DND-41 (cell line): ENCODE data around the gene PCSK2.

Experiments
- ATAC-seq: fragments of 200-7000 bp; cut with Tn5 transposase; 3 replicates; pipeline ENCODE4 v1.9.1; 2021; ENCODE audit warnings: low read depth; ENCODE audit not compliant: insufficient read depth
- DNase-seq: peaks from one replicate; pipeline ENCODE4 v3.0.0-alpha.2; 2020
- H2AFZ ChIP-seq: 2 replicates; pipeline ENCODE4 v1.6.0; 2012; ENCODE audit warnings: low read depth, low read length
- H3K27ac ChIP-seq: 2 replicates; pipeline ENCODE4 v1.5.1; 2012; ENCODE audit warnings: low read length, inconsistent platforms
- H3K27me3 ChIP-seq: fragments of 200-600 bp; sonication (generic); 2 replicates; pipeline ENCODE4 v1.6.0; 2012; ENCODE audit warnings: low read length, mild to moderate bottlenecking, inconsistent platforms; ENCODE audit not compliant: insufficient read depth, poor library complexity
- H3K36me3 ChIP-seq: 2 replicates; pipeline ENCODE4 v1.5.1; 2012; ENCODE audit warnings: low read length, inconsistent platforms; ENCODE audit not compliant: insufficient read depth
- H3K4me1 ChIP-seq: 2 replicates; pipeline ENCODE4 v1.5.1; 2012; ENCODE audit warnings: mild to moderate bottlenecking, low read length; ENCODE audit not compliant: insufficient read depth
- H3K4me2 ChIP-seq: 2 replicates; pipeline ENCODE4 v1.6.0; 2012; ENCODE audit warnings: mild to moderate bottlenecking, moderate library complexity, low read length, inconsistent platforms; ENCODE audit not compliant: insufficient read depth
- H3K4me3 ChIP-seq, 2 experiments: fragments of 200-600 bp in 1 of 2; shearing (Covaris generic) in 1 of 2; 2 replicates each; pipeline ENCODE4 v1.5.1; 2012 to 2016; ENCODE audit warnings: inconsistent platforms in 2 of 2, low read length in 2 of 2, mild to moderate bottlenecking in 2 of 2, low read depth in 1 of 2, moderate library complexity in 1 of 2
- H3K79me2 ChIP-seq: 2 replicates; pipeline ENCODE4 v1.6.0; 2012; ENCODE audit warnings: low read length, inconsistent platforms; ENCODE audit not compliant: insufficient read depth
- H3K9ac ChIP-seq: 2 replicates; pipeline ENCODE4 v1.6.0; 2012; ENCODE audit warnings: low read depth, mild to moderate bottlenecking, inconsistent platforms, low read length, moderate library complexity
- H3K9me3 ChIP-seq: 2 replicates; pipeline ENCODE4 v1.5.1; 2012; ENCODE audit warnings: low read length, moderate library complexity, mild to moderate bottlenecking, inconsistent platforms; ENCODE audit not compliant: insufficient read depth, severe bottlenecking
- H4K20me1 ChIP-seq: 2 replicates; pipeline ENCODE4 v1.6.0; 2012; ENCODE audit warnings: low read length; ENCODE audit not compliant: insufficient read depth
- CTCF ChIP-seq: IDR thresholded peaks from 2 replicates; pipeline ENCODE4 v1.5.1; 2012; ENCODE audit warnings: borderline replicate concordance, low read length, moderate library complexity, mild to moderate bottlenecking; ENCODE audit not compliant: poor library complexity, severe bottlenecking; ENCODE audit errors: extremely low read depth
- EZH2 ChIP-seq: IDR thresholded peaks from 3 replicates; pipeline ENCODE4 v1.6.1; 2012; ENCODE audit warnings: borderline replicate concordance, low read depth, mild to moderate bottlenecking, moderate library complexity, low read length, inconsistent platforms; ENCODE audit not compliant: severe bottlenecking

The PCSK2 gene

GRCh38 chr20:17525132-17525531 lies 298.3 kb downstream of the PCSK2 start:
- Histone ChIP-seq H4K20me1 (no peaks in the 10 kb centered on the region), H3K27ac (no peak overlapping the region), H2AFZ (no peak overlapping the region), H3K4me3 (no peak overlapping the region), H3K9me3 (no peaks in the 10 kb centered on the region), H3K27me3 (peaks cover 6% of the 10 kb centered on the region), H3K79me2 (no peaks in the 10 kb centered on the region), H3K36me3 (no peaks in the 10 kb centered on the region), H3K4me2 (no peak overlapping the region), H3K4me1 (no peaks in the 10 kb centered on the region), H3K9ac (no peak overlapping the region)
- TF ChIP-seq EZH2 (no peak), CTCF (no peak)
- DNase-seq (no peak), ATAC-seq (no peak)

GRCh38 chr20:17525650-17526049 lies 298.8 kb downstream of the PCSK2 start:
- no peak overlapping the region for H3K27ac ChIP-seq
- ATAC-seq, result peak; percentile 72
- H2AFZ ChIP-seq, result no peak overlapping the region
- H3K9ac ChIP-seq, result no peak overlapping the region
- peaks cover 6% of the 10 kb centered on the region for H3K27me3 ChIP-seq
- H3K4me1 ChIP-seq, result no peaks in the 10 kb centered on the region
- H3K79me2 ChIP-seq, result no peaks in the 10 kb centered on the region
- TF ChIP-seq CTCF (no peak), EZH2 (no peak)
- H3K4me3 ChIP-seq, result no peak overlapping the region
- H3K4me2 ChIP-seq, result no peak overlapping the region
- no peaks in the 10 kb centered on the region for H3K9me3 ChIP-seq
- no peaks in the 10 kb centered on the region for H3K36me3 ChIP-seq
- no peak for DNase-seq
- H4K20me1 ChIP-seq, result no peaks in the 10 kb centered on the region

GRCh38 chr20:17529586-17529985 lies 302.7 kb downstream of the PCSK2 start:
- no peaks in the 10 kb centered on the region for H4K20me1 ChIP-seq
- no peak overlapping the region for H3K4me2 ChIP-seq
- H3K27ac ChIP-seq, result no peak overlapping the region
- H3K36me3 ChIP-seq, result no peaks in the 10 kb centered on the region
- no peak overlapping the region for H2AFZ ChIP-seq
- TF ChIP-seq EZH2 (no peak), CTCF (no peak)
- no peak overlapping the region for H3K9ac ChIP-seq
- peaks cover 6% of the 10 kb centered on the region for H3K27me3 ChIP-seq
- DNase-seq, result no peak
- H3K4me1 ChIP-seq, result no peaks in the 10 kb centered on the region
- no peak overlapping the region for H3K4me3 ChIP-seq
- no peaks in the 10 kb centered on the region for H3K9me3 ChIP-seq
- no peak for ATAC-seq
- H3K79me2 ChIP-seq, result no peaks in the 10 kb centered on the region

- Histone ChIP-seq H3K79me2 (no peaks in the 10 kb centered on the region), H3K4me1 (no peaks in the 10 kb centered on the region), H2AFZ (no peak overlapping the region), H3K36me3 (no peaks in the 10 kb centered on the region), H3K9ac (no peak overlapping the region), H4K20me1 (no peaks in the 10 kb centered on the region), H3K27ac (no peak overlapping the region), H3K4me2 (no peak overlapping the region), H3K9me3 (no peaks in the 10 kb centered on the region), H3K4me3 (no peak overlapping the region), H3K27me3 (peaks cover 6% of the 10 kb centered on the region)
- TF ChIP-seq EZH2 (no peak), CTCF (no peak)
- no peak for ATAC-seq
- no peak for DNase-seq
These were observed 303.3 kb downstream of the PCSK2 start for GRCh38 chr20:17530153-17530552.
